HEK293T (cell line): Measurements from ENCODE around the gene CFLAR.

ENCODE experiments used
- BHLHE40 ChIP-seq: fragments of 450-650 bp; IDR thresholded peaks from 2 replicates; pipeline ENCODE4 v1.6.1; 2016; ENCODE audit warnings: mild to moderate bottlenecking, moderate library complexity, borderline replicate concordance
- SUZ12 ChIP-seq: fragments of 450-650 bp; IDR thresholded peaks from 2 replicates; pipeline ENCODE4 v1.6.1; 2016; ENCODE audit warnings: mild to moderate bottlenecking

DNA sequence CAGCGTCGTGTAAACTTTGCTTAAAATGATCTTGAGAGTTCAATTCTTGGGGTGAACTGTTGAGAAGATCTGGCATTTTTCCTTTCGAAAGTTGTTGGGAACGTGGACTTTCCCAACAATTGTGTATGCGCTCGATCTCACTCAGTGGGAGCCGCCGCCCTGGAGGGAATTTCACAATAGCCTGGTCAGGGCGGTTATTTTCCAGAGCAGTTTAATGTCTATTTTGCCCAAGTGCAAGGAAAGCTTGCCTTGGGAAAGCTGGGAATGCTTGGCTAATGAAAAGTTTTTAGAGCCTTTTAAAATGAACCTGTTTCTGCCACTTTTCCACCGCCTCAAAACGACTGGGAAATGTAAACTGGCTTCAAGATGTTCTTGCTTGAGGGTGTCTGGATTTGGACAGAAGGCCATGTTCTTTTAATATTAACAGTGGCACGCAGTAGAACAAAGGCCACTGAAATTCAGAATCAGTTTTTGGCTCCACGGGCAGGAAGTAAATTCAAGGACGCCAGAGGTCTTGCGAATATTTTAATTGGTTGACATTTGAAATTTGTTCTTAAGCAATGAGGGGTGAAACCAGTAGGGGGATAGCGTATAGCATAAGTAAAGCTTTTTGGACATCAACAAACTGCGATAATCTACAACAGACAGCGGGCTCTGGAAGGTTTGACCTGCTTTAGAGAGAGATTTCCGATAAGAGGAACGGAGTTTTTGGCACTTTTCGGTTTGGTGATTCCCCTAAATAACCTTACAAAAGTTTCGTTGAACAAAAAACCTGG lies 1.2 kb downstream of the CFLAR start:
- no peak for TF ChIP-seq SUZ12
- no peak for TF ChIP-seq BHLHE40
